ENCODE results near the gene CRLF1.

- no peak for TF ChIP-seq POLR2A (IDR thresholded peaks at IDR 0.05; ENCODE audit: low read depth, low read length)
- TF ChIP-seq POU2F2 (IDR thresholded peaks at IDR 0.05; ENCODE audit: low read depth, low read length), result no peak
- TF ChIP-seq TAF1 (IDR thresholded peaks at IDR 0.05; ENCODE audit: low read depth, low read length), result no peak
- no peak for TF ChIP-seq POLR2AphosphoS5 (IDR thresholded peaks at IDR 0.05; ENCODE audit: low read depth, low read length)
Observed at GRCh38 chr19:18636183-18636968, 29.8 kb upstream of the CRLF1 start.

All from GM12891 (cell line).